IPS DF 6.9 (cell line): ENCODE results near the gene ANGPTL8.

Experiments used
- DNase-seq: peaks from one replicate; pipeline ENCODE4 v3.0.0-alpha.2; 2013; ENCODE audit warnings: low read depth, low spot score
- H3K27ac ChIP-seq: one replicate; pipeline ENCODE4 v1.5.1; 2013; ENCODE audit warnings: low read length, control low read depth
- H3K27me3 ChIP-seq: 2 replicates; pipeline ENCODE4 v1.6.1; 2013; ENCODE audit warnings: mild to moderate bottlenecking, low read length; ENCODE audit not compliant: control insufficient read depth, insufficient read depth
- H3K36me3 ChIP-seq: 2 replicates; pipeline ENCODE4 v1.6.1; 2013; ENCODE audit warnings: low read length; ENCODE audit not compliant: control insufficient read depth, insufficient read depth
- H3K4me1 ChIP-seq: 2 replicates; pipeline ENCODE4 v1.6.1; 2013; ENCODE audit warnings: low read length; ENCODE audit not compliant: control insufficient read depth, insufficient read depth
- H3K4me3 ChIP-seq: 2 replicates; pipeline ENCODE4 v1.5.1; 2013; ENCODE audit warnings: mild to moderate bottlenecking, low read length
- H3K9me3 ChIP-seq: 2 replicates; pipeline ENCODE4 v1.6.1; 2013; ENCODE audit warnings: low read length, inconsistent platforms; ENCODE audit not compliant: control insufficient read depth, insufficient read depth
- WGBS: extraction: QIAGEN DNeasy Blood & Tissue Kit; methylation state at CpG from one replicate; pipeline ENCODE4 v1.1.7; 2013; ENCODE audit warnings: mixed read lengths, missing lambda C conversion rate; ENCODE audit not compliant: insufficient read length, insufficient coverage; 5-methylcytosine and 5-hydroxymethylcytosine counted together

The ANGPTL8 gene

GRCh38 chr19:11273989-11274388 lies 34.6 kb downstream of the ANGPTL8 start:
- Histone ChIP-seq H3K4me1 (0 out of 2 replicates have a peak, but pooled peaks cover 1% of the 10 kb centered on the region), H3K9me3 (no peaks in the 10 kb centered on the region), H3K27ac (no peak overlapping the region), H3K27me3 (no peaks in the 10 kb centered on the region), H3K36me3 (no peaks in the 10 kb centered on the region), H3K4me3 (no peak overlapping the region)
- DNase-seq: no peak
- WGBS: no CpG with 5 or more reads among the region's 5 CpGs

DNA sequence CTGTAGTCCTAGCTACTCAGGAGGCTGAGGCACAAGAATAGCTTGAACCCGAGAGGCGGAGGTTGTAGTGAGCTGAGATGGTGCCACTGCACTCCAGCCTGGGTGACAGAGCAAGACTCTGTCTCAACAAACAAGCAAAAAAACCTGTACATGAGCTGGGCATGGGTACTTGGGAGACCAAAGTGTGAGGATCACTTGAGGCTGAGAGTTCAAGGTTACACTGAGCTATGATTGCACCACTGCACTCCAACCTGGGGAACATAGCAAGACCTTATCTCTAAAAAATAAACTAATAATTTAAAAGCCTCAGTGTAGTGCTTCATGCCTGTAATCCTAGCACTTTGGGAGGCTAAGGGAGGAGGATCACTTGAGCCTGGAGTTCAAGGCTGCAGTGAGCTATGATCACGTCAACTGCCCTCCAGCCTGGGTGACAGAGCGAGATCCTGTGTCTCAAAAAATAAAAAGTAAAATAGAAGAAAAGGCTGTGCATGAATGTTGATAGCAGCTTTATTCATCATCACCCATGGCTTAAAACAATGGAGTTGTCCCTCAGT lies 35.2 kb downstream of the ANGPTL8 start:
- no peaks in the 10 kb centered on the region for H3K9me3 ChIP-seq
- H3K27ac ChIP-seq: no peak overlapping the region
- WGBS: no CpG with 5 or more reads among the region's 4 CpGs
- H3K4me3 ChIP-seq: no peak overlapping the region
- H3K36me3 ChIP-seq: no peaks in the 10 kb centered on the region
- no peak for DNase-seq
- H3K4me1 ChIP-seq: 0 out of 2 replicates have a peak, but pooled peaks cover 1% of the 10 kb centered on the region
- H3K27me3 ChIP-seq: no peaks in the 10 kb centered on the region

DNA sequence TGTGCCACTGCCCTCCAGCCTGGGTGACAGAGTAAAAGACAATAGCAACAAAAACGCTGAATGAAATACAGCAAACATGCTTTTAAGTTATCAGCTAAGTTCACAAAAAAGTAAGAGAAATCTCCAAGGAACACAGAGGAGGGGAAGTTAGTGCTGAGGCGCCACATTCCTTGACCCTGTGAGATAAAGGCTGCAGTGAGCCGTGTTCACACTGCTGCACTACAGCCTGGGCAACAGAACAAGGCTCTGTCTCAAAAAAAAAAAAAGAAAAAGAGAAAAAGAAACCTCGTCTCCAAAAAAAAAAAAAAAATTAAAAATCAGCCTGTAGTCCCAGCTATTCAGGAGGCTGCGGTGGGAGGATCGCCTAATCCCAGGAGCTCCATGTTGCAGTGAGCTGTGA lies 39.3 kb downstream of the ANGPTL8 start:
- no CpG with 5 or more reads among the region's 6 CpGs for WGBS
- H3K4me1 ChIP-seq: 0 out of 2 replicates have a peak, but pooled peaks cover 1% of the 10 kb centered on the region
- H3K27ac ChIP-seq: no peak overlapping the region
- H3K9me3 ChIP-seq: no peaks in the 10 kb centered on the region
- no peak overlapping the region for H3K4me3 ChIP-seq
- H3K36me3 ChIP-seq: no peaks in the 10 kb centered on the region
- no peaks in the 10 kb centered on the region for H3K27me3 ChIP-seq
- no peak for DNase-seq

DNA sequence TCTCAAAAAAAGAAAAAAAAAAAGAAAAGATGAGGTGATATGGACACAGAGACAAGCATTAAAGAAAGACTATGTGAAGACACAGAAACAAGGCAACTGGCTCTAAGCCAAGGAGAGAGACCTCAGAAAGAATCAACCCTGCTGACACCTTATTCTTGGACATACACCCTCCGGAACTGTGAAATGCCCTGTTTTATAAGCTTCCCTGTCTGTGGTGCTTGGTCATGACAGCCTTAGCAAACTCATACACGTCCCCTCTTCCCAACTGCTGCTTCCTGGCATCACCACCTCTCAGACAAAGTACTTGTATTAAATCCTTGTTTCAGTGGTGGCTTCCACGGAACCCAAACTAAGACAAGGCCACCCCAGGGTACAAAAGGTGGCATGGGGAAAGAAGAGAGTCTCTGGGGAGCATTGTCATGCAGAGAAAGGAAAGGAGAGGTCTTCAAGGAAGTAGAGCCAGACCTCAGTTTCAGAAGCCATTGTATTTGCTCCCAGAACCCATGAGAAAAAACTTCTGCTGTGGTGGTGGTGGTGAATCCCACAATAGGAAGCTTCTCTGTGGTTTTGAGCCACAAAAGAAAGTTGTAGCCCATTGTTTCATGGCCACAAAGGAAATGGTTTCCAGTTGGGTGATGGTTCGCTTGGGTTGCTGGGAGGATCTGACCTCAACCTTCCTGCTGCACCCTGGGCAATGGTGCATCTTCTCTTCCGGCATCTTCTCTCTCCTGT lies 40.3 kb downstream of the ANGPTL8 start:
- H3K27ac ChIP-seq: no peak overlapping the region
- H3K36me3 ChIP-seq: no peaks in the 10 kb centered on the region
- no peaks in the 10 kb centered on the region for H3K27me3 ChIP-seq
- 0 out of 2 replicates have a peak, but pooled peaks cover 1% of the 10 kb centered on the region for H3K4me1 ChIP-seq
- no peak for DNase-seq
- WGBS: no CpG with 5 or more reads among the region's 5 CpGs
- no peaks in the 10 kb centered on the region for H3K9me3 ChIP-seq
- H3K4me3 ChIP-seq: no peak overlapping the region

DNA sequence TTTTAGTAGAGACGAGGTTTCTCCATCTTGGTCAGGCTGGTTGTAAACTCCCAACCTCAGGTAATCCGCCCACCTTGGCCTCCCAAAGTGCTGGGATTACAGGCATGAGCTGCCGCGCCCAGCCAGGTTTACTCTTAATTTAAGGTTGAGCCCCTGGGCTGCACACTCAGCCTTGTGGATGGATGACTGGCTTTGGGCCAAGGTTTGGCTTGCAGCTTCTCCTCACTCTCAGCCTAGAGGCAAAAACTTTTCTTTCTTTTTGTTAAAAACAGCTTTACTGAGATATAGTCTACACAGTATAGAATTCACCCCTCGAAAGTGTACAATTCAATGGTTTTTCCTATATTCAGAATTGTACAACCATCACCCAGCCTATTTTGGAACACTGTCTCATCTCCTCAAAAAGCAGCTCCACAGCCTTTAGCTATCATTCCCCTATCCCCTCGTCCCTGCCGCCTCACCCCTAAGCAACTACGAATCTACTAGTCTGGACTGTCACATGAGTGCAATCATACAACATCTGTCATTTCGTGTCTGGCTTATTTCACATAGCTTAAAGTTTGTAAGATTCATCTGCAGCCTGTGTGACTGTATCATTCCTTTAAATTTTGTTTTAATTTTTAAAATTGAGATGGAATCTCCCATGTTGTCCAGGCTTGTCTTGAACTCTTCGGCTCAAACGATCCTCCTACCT lies 42.1 kb downstream of the ANGPTL8 start:
- Histone ChIP-seq H3K27me3 (no peaks in the 10 kb centered on the region), H3K9me3 (no peaks in the 10 kb centered on the region), H3K36me3 (no peaks in the 10 kb centered on the region), H3K4me1 (no peaks in the 10 kb centered on the region), H3K27ac (no peak overlapping the region), H3K4me3 (no peak overlapping the region)
- no peak for DNase-seq
- WGBS: no CpG with 5 or more reads among the region's 11 CpGs

DNA sequence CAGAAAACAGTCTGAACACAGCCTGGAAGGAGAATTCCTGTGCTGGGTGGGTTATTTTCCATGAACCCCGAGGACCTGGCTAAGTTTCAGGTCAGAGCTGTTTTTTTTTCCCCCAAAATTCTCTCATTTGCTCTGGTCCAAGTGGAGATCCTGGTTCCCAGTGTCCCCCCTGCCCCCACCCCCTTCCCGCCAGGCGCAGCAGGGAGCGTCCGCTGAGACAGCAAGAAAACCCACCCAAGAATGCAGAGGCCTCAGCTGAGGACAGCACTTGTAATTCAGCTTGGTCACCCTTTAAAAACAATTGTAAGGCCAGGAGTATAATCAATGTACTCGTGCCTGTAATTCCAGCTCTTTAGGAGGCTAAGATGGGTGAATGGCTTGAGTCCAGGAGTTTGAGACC lies 45.1 kb downstream of the ANGPTL8 start:
- Histone ChIP-seq H3K4me3 (no peak overlapping the region), H3K36me3 (no peaks in the 10 kb centered on the region), H3K27ac (no peak overlapping the region), H3K9me3 (no peaks in the 10 kb centered on the region), H3K4me1 (no peaks in the 10 kb centered on the region), H3K27me3 (no peaks in the 10 kb centered on the region)
- DNase-seq: no peak
- no CpG with 5 or more reads among the region's 6 CpGs for WGBS

DNA sequence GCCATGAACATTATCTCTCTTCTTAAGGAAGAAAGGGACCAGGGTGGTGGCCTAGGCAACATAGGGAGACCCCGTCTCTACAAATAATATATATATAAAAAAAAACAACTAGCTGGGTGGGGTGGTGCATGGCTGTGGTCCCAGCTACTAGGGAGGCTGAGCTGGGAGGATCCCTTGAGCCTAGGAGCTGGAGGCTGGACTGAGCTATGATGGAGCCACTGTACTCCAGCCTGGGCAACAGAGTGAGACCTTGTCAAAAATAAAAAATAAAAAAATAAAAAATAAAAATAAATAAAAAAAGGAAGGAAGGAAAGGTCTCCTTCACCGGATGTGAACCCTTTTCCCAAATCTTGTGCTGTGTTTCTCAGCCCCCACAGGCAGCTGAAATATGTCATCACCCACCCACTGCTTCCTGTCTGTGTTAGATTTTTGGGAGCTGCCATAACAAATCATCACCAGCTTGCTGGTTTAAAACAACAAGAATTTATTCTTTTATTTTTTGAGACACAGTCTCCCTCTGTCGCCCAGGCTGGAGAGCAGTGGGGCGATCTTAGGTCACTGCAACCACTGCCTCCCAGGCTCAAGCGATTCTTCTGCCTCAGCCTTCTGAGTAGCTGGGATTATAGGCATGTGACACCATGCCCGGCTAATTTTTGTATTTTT lies 47.0 kb downstream of the ANGPTL8 start:
- no CpG with 5 or more reads among the region's 6 CpGs for WGBS
- no peaks in the 10 kb centered on the region for H3K9me3 ChIP-seq

GRCh38 chr19:11288349-11288748 lies 48.9 kb downstream of the ANGPTL8 start:
- no peaks in the 10 kb centered on the region for H3K4me1 ChIP-seq
- no CpG with 5 or more reads among the region's 7 CpGs for WGBS
- H3K27me3 ChIP-seq: no peaks in the 10 kb centered on the region
- no peak for DNase-seq
- H3K27ac ChIP-seq: no peak overlapping the region
- no peaks in the 10 kb centered on the region for H3K9me3 ChIP-seq
- no peak overlapping the region for H3K4me3 ChIP-seq
- no peaks in the 10 kb centered on the region for H3K36me3 ChIP-seq

More for the DNA sequence above, 47.0 kb downstream of the ANGPTL8 start:
- Histone ChIP-seq H3K27ac (no peak overlapping the region), H3K27me3 (no peaks in the 10 kb centered on the region), H3K4me3 (no peak overlapping the region), H3K4me1 (no peaks in the 10 kb centered on the region), H3K36me3 (no peaks in the 10 kb centered on the region)
- DNase-seq: no peak

GRCh38 chr19:11290256-11290655 lies 50.8 kb downstream of the ANGPTL8 start:
- Histone ChIP-seq H3K27ac (no peak overlapping the region), H3K4me1 (no peaks in the 10 kb centered on the region), H3K36me3 (no peaks in the 10 kb centered on the region), H3K4me3 (no peak overlapping the region), H3K27me3 (no peaks in the 10 kb centered on the region), H3K9me3 (no peaks in the 10 kb centered on the region)
- no peak for DNase-seq
- WGBS: no CpG with 5 or more reads among the region's 4 CpGs

- Histone ChIP-seq H3K9me3 (no peaks in the 10 kb centered on the region), H3K27me3 (no peaks in the 10 kb centered on the region), H3K36me3 (no peaks in the 10 kb centered on the region), H3K4me1 (no peaks in the 10 kb centered on the region), H3K4me3 (no peak overlapping the region), H3K27ac (no peak overlapping the region)
- no peak for DNase-seq
- no CpG with 5 or more reads among the region's 7 CpGs for WGBS
Measured at GRCh38 chr19:11291415-11291814, 52.0 kb downstream of the ANGPTL8 start.
